Stimulated activated CD8-positive, alpha-beta memory T cell treated with anti-CD3 and anti-CD28 coated beads, Interleukin-2, amount 100 ng/mL, for 1 hour (primary cell): ENCODE results near the gene DYNC1I1.

Experiments
- DNase-seq, 2 donors: peaks; one replicate each; pipeline ENCODE4 v3.0.0-alpha.2; 2020; ENCODE audit warnings: low read depth in 2 of 2

The DYNC1I1 gene

DNA sequence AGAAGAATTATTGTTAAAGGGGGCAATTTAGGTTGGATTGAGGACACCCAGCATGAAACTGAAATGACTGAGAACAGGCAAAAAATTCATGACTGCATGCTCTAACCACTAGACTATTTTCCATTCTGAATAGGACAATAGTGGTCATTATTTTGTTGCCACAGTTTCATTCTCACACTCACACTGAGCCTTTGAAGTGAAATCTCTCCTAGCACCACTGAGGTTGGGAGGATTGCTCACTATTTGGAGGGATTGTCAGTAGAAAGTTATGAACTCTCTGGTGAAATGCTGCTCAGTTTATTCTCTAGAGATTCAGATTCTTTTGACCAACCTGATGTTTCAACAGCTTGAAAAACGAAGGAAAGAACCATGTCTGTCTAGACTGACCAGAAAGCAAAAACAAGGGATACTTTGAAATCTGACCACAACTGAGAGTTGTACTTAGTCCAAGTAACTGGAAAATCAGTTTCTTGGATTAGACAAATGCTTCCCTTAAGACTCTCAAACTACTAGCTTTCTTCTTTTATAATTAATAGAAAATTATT is 191.2 kb downstream of the DYNC1I1 start:
- no peak for DNase-seq

DNA sequence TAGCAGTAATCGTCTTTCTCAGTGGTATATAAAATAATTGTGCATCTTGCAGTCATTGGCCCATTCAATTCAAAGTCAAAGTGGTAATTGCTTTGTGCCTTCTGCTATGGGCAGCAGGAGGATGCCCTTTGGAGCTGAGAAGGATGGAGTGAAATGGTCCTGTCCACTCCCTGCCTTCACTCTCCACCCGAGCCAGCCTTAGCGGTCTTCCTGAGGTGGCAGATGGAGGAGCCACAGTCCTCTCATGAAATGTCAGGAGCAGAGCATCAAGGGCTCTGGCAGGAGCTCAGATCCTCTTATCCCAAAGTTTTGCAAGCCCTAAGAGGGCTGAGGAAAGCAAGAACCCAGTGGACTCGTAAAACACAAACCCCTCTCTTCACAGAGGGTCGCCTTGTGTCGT is 199.4 kb downstream of the DYNC1I1 start:
- no peak for DNase-seq

DNA sequence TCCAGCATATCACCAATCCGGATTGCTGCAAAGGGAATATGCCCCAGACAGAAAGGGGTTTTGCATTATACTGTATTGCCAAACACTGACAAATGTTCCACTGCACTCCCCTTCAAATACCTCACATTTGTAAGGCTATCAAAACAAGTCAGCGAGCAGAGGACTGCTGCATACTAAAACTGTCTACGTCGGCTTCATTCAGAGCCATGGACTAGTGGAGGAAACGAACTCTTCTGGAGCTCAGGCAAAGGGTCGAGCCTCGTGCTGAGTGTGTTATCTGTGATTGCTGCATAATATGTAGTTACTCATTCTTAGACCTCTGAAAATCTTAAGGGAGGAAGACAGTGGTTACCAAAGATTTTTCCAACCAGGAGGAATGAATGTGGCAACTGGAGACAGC is 200.2 kb downstream of the DYNC1I1 start:
- DNase-seq = no peak

DNA sequence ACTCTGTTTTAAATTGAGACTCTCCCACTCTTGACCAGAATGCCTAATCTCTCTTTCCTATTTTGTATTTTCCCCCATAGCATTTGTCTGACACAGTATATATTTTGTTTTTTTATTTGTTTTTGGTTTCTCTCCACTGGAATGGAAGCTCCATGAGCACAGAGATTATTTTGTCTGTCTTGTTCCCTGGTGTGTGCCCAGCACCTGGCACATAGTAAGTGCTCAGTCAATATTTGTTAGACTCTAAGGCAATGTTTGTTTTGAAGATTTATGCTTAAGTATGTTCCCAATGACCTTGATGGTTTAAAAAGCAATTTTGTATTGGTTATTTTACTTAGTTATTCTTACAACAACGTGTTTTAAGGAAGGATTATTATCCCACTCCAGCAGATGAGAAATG is 201.8 kb downstream of the DYNC1I1 start:
- no peak for DNase-seq

DNA sequence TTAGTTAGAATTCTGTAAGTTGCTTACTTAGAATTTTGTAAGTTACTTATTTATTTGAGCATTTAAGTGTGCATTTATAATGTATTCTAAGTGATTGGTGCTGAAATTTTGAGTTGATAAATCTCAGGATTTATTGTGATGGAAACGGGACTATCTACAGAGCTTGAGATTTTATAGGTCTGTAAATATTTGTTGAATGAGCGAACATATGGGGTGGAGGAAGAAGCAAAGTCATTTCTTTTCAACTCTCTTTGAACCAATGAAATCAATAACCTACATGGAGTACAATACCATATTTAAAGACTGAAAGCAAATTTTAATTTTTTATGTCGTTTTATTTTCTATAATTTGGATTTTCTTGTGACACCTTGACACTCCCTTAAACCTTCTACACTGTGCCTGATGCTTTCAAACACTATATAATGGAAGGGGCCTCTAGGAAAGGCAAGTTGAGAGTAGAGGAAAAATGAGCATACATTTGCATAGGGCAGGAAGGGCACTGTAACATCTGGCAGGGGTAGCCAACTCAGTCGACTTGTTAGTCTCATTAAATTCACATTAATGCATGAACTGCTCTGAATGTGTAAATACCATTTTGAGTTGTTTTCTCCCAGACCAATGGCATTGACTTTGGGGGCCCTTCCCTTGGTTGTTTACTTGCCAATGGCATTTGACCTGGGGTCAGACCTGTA is 204.2 kb downstream of the DYNC1I1 start:
- no peak for DNase-seq

DNA sequence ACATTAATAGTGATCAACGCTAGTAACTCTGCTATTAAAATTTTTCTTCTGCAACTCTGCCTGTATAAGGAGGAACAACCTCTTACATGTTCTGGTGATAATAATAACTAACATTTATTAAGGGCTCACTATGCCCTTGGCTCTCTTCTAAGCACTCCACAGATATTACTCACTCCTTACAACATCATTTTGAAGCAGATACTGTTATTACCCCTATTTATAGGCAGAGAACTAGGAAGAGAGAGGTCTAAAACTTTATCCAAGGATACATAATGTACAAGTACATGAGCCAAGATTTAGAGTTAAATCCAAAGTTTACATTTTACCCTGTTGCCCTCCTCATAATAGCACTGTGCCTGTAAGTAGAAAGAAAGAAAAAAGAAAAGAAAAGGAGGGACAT is 205.6 kb downstream of the DYNC1I1 start:
- DNase-seq = no peak

DNA sequence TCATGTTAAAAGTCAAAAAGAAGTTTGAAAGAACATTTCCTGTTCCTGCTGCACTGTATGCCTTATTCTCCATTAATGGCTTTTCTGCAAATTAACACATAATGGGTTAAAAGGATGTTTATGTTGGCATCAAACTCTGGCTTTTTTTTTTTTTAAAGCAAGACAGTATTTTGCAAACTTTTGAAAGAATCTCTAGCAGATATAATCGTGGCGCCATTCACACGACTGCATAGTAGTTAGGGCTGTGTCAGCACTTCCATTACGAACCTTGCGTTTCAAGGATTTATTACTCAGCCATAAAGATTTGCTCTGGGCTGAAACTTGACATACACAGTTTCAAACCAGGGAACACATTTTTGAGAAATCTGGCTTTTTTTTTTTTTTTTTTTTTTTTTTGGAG is 207.8 kb downstream of the DYNC1I1 start:
- DNase-seq = no peak

DNA sequence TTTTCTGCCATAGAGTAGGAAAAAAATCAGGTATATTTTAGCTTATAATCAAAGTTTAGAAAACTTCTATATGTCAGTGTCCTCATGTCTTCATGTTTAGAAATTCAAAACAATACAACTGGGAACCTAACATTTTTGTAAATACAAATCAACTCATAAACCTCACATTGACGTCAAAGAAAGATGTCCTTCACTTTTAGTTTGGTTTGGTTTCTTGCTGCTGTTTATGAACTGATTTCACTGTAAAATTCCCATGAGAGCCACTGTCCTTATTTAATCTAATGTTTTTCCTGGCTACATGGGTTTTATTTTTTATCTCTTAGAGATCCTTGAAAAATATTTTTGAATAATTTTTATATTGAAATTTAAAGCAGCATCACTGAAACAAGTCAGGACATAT is 208.4 kb downstream of the DYNC1I1 start:
- no peak for DNase-seq

DNA sequence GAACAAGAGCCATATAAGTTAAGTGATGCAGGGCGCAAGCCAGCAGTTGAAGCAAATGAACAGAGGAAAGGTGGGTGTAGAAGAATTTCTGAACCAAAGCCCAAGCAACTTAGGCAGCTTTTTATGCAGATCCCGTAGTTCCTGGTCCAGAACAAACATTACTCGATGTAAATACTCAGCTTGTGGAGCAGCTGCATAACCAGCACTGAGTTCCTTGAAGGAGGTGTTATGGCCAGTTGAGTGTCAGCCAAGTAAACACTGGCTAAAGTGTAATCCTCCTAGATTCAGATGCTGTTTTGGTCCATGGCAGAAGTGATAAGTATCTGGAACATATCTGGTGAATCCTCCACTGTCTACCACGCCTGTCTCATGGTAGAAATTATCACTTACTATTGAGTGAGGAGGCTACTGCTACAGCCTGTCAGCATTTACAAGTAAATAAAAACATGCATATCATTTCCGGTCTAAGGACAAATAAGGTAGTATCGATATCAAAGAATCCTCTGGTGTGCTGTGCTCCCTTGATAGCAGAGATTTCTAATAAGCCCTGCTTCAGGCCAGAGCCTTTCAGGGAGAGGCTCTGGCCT is 213.9 kb downstream of the DYNC1I1 start:
- no peak for DNase-seq

DNA sequence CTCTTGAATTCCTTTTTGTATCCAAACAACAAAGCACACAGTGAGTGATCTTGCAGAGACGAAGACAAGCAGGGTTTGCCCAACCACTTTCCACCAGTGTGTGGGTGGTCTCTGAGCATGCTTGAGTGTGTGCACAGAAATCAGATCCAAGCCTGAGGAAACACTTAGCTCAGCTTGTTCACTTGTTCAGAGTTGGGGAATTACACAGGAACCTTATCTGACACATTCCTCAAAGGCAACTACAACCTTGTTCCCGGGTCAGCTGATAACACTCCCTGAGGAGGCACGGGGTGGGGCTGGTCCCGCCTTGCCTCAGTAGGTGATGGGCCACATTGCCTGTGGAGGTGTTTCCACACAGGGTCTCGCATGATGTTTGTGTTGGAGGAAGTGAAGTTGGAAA is 216.9 kb downstream of the DYNC1I1 start:
- DNase-seq = no peak

DNA sequence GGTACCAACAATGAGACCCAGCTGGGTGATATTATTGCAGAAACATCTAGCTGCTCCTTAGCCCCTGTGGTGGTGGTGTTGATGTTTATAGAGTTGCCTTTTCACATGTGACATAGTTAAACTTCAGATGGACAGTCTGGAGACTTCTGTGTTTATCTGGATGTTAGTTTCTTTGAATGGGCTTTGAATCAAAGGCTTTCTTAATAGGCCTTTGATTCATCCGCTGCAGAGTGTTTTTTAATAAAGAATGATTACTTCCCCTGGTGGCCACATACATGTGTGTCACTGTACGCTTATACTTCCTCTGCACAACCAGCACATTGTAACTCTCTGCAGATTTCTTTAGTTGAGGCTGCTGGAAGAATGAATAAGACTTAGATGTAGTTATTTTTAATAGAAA is 221.0 kb downstream of the DYNC1I1 start:
- no peak for DNase-seq

DNA sequence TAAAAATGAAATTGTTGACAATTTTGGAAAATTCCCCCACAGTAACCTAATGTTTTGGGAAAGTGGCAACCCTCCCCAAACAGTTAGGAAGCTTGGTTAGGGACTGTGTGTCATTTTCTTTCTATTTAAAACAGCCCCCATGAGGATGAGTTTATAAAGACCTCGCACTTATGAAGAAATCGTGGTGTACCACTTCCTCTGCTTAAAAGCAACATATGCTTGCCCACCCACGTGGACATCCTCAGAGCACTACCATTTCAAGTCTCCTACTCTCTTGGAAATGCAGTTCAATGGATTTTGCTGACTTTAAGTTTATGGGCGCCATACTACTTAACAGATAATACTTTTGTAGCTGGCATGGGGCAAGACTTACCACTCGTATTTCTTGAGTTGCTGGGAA is 223.8 kb downstream of the DYNC1I1 start:
- DNase-seq = no peak

DNA sequence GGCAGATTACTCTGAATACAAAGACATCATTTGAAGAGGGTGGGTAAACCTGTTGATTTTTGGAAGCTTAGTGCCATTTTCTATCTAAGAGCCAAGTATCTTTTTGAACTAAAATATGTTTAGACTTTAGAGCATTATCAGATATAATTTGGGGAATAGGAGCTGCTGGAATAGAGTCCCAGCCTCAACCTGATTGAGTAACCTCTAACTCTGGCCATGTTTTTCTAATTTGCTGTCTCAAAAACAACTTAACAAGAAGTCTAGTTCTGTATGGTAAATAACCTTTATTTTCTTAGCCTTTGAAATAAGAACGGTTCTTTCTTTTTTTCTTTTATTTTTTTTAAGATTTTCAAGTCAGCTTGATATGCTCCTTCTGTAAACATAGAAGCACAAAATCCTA is 224.5 kb downstream of the DYNC1I1 start:
- DNase-seq = no peak

DNA sequence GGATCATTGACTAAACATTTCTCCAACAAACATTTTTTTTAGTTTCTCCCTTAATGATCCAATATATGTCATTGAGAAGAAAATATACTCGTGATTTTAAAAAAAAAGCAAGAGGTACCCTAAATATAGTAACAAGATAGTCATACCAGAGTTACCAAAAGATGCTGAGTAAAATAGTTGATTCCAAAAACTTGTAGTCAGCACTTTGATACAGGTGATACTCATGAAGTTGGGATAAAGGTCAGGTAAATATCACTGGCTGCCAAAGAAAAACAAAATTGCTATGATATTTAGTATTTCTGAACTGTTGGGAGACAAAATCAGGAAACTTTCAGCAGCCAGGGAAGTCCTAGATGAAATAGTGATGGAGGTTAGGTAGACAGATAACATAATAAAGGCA is 225.3 kb downstream of the DYNC1I1 start:
- no peak for DNase-seq

DNA sequence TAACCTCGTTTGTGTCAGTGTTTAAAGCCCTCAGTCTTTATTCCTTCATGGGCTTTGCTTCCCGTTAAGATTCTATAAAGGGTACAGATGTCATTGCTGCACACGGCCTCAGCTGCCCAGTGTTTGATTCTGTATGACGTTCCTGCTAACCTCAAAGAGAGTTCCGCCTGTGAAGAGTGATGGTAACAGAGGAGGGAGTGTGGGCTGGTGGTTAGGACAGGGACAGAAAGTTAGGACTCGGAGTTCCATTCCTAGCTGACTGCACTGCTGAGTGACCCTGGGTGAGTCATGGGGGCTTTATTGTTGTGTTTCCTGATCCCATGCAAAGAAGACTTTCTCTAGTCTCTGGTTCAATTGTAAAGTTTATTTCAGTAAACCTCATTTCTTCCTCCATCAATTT is 227.1 kb downstream of the DYNC1I1 start:
- DNase-seq = no peak

DNA sequence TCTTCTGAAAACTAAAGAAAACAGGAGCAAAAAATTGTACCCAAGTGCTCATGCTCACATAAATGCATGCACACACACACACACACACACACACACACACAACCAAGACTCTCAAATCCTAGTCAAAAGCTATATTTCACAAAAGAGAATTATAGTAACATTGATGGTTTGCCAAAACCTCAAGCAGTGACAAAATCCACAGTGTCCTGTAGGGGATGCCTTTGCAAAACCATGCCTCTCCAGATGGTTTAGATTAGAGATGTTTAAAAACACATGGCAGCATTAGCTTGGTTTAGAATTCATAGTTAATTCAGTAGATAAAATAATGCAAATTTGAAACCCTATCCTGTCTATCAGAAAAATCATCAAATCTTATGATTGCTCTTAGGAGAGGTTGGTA is 232.2 kb downstream of the DYNC1I1 start:
- no peak for DNase-seq

DNA sequence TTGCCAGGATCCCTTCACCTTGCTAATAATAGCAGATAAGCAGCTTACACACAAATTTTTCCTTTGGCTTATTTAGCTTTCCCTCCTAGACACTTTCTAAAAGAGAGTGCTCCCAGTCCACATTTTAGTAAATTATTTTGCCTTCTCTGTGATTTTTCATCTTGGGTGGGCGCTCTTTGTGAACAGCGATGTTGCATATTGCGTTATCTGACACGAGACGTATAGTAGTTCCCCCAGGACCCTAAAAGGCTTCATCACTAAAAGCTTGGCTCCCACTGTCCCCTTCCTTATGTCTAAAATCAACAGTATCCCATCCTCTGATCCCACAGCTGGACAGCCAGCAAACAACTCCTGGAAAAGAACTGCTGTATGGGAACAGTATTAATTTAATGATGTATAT is 232.9 kb downstream of the DYNC1I1 start:
- no peak for DNase-seq

DNA sequence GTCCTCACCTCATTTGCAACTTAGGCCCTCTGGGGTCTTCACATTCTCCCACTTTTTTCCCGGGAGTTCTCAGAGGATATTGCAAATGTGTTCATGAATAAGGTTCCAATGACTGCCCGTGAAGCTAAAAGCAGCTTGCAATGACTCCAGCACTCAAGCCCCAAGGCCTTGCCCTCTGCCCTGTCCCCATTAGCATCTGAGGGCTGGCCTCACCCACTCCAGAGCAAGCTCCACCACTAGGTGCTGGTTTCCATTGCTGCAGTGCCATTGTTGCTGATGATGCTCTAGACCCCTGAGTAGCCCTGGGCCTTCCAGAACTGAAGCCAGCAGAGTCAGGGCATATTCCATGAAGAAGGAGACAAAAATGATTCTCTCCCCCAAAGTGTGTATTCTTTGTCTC is 236.8 kb downstream of the DYNC1I1 start:
- no peak for DNase-seq

DNA sequence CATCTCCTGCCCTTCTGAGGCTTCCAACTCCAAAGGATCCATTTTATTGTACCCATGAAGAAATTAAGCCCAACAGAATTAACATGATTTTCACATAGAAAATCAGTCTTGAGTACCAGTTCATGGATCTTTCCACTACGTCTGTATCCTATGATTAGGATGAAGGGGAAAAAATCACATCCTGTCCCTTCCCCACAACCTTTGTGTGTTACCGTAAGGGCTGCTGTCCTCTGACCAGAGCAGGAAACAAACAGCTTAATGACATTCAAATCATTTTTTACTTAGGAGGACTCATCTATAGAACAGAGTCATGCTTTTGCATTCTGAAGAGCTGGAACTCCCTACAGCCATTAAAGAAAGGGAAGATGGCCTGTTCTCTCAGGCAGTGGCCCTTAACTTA is 241.5 kb downstream of the DYNC1I1 start:
- DNase-seq = no peak

DNA sequence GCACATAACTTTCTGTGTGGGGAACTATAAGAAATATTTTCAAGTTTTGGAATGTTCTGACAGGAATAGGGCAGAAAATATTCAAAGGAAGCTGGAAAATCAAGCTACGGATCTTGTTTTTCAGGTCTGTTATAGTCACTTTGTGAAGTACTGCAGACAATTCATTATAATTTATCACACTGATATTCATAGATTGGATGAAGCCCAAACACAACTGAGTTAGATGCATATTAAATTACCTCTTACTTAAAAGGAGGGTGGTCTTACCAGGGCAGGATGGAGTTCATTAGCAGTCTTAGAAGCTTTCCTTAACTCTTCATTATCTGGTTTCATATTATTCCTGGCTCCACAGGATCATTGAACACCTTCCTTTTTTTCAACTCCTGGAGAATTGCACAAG is 242.3 kb downstream of the DYNC1I1 start:
- no peak for DNase-seq

DNA sequence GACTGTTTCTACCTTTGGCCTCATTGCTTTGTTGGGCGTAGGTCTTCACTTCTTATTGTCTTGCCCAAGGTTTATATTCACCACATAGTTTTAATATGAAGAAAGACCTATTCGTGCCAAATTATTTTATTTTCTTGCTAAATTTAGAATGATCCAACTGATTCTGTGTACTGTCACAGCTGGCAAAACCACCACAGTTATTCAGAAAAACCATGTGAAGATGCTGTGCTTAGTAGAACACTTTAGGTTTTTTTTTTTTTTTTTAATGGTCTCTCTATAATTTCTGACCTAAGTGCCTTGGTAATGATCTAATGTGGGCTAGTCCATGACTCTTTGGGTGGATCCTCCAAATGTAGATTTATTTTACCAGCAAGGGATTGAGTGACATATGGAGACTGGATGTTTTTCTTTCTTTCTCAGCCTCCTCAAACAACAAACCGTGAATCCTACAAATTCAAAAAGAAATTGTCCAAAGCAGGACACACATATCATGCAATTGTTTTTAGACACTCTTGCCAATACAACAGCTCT is 243.8 kb downstream of the DYNC1I1 start:
- no peak for DNase-seq

DNA sequence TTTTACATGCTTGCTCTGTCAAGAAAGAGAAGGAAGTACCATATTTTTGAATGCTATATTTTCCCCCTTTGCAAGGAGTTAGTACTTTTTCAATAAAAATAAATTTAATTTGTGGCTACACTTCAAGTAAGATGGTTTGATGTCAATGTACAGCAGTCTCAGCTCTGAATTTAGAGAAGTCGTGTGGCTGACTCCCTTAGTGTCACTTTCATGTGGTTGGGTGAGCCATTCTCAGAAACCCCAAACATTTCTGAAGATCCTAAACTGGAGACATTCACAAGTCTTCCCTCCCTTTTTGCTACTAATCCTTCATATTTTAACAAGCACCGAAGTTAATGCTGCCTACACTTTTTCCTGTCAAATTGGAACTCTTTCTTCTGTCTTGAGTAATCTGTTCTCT is 244.4 kb downstream of the DYNC1I1 start:
- DNase-seq = no peak

DNA sequence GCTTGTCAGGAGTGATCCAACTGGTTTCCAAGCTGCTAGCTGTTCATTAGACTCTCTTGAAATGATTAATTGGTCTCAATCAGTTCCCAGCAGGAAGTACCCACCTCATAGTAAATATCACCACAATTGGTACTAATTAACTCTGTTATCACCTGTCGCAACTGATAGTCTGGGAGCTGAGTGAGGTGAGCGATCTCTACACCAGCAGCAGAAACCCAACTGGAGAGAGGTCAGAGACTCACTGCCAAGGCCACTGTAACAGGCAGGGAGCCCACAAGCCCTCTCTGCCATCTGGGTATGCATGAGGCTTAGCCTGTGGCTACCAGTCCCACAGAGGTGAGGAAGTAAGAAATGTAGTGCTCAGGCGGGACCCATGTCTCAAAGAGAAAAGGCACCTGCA is 245.5 kb downstream of the DYNC1I1 start:
- DNase-seq = no peak

DNA sequence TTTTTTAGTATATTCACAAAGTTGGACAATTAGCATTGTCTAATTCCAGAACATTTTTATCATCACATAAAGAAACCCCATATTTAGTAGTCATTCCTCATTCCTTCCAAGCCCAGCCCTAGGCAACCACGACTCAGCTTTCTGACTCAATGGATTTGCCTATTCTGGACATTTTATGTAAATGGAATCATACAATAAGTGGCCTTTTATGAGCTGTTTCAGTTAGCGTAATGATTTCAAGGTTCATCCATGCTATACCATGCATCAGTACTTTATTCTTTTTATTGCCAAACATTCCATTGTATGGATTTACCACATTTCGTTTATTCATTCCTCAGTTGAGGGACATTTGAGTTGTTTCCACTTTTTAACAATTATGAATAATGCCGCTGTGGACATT is 249.2 kb downstream of the DYNC1I1 start:
- DNase-seq = no peak
